ENCODE results near the gene ZNF813. TPM values are rescaled to one million over a fixed set of nuclear protein-coding genes. Genes with fewer than 3 reads are reported as not detected.
A peak's percentile ranks its signal among the peaks of the same experiment; 100 is the strongest.

ZNF813 gene
- total and polyA plus RNA-seq, 9 of the 15 experiments (the other 6 are each of a cell fraction or from before 2014, with no cell fraction given), result 1.3 to 8.0 (median 5.3) TPM

DNA sequence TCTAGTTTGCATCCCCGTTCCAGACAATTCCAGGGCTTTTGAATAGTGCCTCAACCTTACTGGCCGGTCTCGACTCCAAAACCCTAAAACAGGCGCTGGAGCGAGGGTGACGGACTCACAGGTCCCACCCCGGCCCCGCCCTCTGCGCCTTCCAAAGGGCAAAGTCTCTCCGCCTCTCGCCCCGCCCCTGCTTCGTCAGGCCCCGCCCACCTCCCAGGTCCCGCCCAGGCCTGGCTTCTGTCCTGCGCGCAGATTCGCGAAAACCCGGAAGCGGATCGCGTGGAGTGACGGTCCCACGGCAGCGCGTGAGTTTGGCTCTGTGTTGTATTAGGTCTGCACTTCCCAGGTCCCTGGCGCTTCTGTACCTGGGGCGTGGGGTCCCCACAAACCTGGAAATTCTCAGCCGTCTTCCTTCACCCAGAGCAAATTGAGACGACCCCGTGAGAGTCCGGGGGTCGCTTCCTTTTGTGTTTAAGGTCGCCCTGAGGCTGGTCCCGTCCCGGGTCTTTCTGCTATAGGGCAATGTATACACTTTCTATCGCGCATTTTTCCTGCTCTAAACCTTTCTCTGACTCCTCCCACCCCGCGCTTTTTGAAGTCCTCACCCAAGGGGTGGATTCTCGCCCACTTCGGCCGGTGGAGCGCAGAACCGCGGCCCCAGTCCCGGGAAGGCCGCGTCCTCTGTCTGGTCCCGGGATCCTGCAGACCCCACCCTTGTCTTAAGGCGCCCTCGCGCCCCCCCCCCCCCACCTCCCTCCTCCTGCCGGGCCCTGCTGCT is at the start of gene ZNF813 (continued):
- TF ChIP-seq, protein P1, sequence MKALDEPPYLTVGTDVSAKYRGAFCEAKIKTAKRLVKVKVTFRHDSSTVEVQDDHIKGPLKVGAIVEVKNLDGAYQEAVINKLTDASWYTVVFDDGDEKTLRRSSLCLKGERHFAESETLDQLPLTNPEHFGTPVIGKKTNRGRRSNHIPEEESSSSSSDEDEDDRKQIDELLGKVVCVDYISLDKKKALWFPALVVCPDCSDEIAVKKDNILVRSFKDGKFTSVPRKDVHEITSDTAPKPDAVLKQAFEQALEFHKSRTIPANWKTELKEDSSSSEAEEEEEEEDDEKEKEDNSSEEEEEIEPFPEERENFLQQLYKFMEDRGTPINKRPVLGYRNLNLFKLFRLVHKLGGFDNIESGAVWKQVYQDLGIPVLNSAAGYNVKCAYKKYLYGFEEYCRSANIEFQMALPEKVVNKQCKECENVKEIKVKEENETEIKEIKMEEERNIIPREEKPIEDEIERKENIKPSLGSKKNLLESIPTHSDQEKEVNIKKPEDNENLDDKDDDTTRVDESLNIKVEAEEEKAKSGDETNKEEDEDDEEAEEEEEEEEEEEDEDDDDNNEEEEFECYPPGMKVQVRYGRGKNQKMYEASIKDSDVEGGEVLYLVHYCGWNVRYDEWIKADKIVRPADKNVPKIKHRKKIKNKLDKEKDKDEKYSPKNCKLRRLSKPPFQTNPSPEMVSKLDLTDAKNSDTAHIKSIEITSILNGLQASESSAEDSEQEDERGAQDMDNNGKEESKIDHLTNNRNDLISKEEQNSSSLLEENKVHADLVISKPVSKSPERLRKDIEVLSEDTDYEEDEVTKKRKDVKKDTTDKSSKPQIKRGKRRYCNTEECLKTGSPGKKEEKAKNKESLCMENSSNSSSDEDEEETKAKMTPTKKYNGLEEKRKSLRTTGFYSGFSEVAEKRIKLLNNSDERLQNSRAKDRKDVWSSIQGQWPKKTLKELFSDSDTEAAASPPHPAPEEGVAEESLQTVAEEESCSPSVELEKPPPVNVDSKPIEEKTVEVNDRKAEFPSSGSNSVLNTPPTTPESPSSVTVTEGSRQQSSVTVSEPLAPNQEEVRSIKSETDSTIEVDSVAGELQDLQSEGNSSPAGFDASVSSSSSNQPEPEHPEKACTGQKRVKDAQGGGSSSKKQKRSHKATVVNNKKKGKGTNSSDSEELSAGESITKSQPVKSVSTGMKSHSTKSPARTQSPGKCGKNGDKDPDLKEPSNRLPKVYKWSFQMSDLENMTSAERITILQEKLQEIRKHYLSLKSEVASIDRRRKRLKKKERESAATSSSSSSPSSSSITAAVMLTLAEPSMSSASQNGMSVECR (CRISPR knock-in tag; IDR thresholded peaks at IDR 0.05), result peak; percentile 40; the same call in 1 of the 2 replicates
- TF ChIP-seq CBFB (CRISPR knock-in tag; IDR thresholded peaks at IDR 0.05) (no peak), JUN (IDR thresholded peaks at IDR 0.05; ENCODE audit: borderline replicate concordance, low read depth, low read length) (no peak), JUN (CRISPR knock-in tag; IDR thresholded peaks at IDR 0.05; ENCODE audit: borderline replicate concordance) (no peak), TAF9B (IDR thresholded peaks at IDR 0.05; ENCODE audit: partially characterized antibody) (no peak), FOXK2 (conservative IDR thresholded peaks at IDR 0.05 in 1 of 2, IDR thresholded peaks at IDR 0.05 in 1 of 2; ENCODE audit: low read depth in 2 of 2) (no peak; a peak in 1 of 4 replicates), SMARCA5 (IDR thresholded peaks at IDR 0.05) (no peak), NFE2 (IDR thresholded peaks at IDR 0.05; ENCODE audit: low read depth) (0 out of 2 replicates have a peak, but pooled peaks have one; percentile 5), CEBPG (CRISPR knock-in tag; IDR thresholded peaks at IDR 0.05) (no peak), CEBPG (tag; conservative IDR thresholded peaks at IDR 0.05 in 1 of 2, IDR thresholded peaks at IDR 0.05 in 1 of 2) (no peak), MCM5 (IDR thresholded peaks at IDR 0.05; ENCODE audit: low read depth) (no peak), ZNF584 (CRISPR knock-in tag; IDR thresholded peaks at IDR 0.05; ENCODE audit: low read depth) (no peak), GABPB1 (CRISPR knock-in tag; IDR thresholded peaks at IDR 0.05) (0 out of 2 replicates have a peak, but pooled peaks have one; percentile 32), ETV6 (IDR thresholded peaks at IDR 0.05; ENCODE audit: borderline replicate concordance in 1 of 2, low read depth in 2 of 2, low read length in 1 of 2) (no peak), ETV6 (CRISPR knock-in tag; IDR thresholded peaks at IDR 0.05; ENCODE audit: borderline replicate concordance) (no peak), MAZ (CRISPR knock-in tag; conservative IDR thresholded peaks at IDR 0.05 in 1 of 2, IDR thresholded peaks at IDR 0.05 in 1 of 2) (peak in 1 of 2 experiments; percentile 50; a peak in 2 of 4 replicates), TCF3 (CRISPR knock-in tag; IDR thresholded peaks at IDR 0.05) (0 out of 2 replicates have a peak, but pooled peaks have one; percentile 16), EP400 (IDR thresholded peaks at IDR 0.05) (peak; percentile 78), RBFOX2 (IDR thresholded peaks at IDR 0.05; ENCODE audit: low read depth, low read length) (peak; percentile 82), ZFX (CRISPR knock-in tag; IDR thresholded peaks at IDR 0.05) (peak; percentile 51)
- TF ChIP-seq, protein P2, sequence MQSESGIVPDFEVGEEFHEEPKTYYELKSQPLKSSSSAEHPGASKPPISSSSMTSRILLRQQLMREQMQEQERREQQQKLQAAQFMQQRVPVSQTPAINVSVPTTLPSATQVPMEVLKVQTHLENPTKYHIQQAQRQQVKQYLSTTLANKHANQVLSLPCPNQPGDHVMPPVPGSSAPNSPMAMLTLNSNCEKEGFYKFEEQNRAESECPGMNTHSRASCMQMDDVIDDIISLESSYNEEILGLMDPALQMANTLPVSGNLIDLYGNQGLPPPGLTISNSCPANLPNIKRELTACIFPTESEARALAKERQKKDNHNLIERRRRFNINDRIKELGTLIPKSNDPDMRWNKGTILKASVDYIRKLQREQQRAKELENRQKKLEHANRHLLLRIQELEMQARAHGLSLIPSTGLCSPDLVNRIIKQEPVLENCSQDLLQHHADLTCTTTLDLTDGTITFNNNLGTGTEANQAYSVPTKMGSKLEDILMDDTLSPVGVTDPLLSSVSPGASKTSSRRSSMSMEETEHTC (IDR thresholded peaks at IDR 0.05), result no peak
- TF ChIP-seq, protein P3, sequence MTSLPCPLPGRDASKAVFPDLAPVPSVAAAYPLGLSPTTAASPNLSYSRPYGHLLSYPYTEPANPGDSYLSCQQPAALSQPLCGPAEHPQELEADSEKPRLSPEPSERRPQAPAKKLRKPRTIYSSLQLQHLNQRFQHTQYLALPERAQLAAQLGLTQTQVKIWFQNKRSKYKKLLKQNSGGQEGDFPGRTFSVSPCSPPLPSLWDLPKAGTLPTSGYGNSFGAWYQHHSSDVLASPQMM (CRISPR knock-in tag; IDR thresholded peaks at IDR 0.05), result no peak

Measured in K562 (cell line).